Activated T-cell treated with anti-CD3 and anti-CD28 coated beads, Interleukin-2, amount 50 U/mL, for 1 hour (primary cell): ENCODE results near the gene PUS7L.
A peak's percentile ranks its signal among the peaks of the same experiment; 100 is the strongest.
"Not testable (repeated sequence)": the region's sequence is repeated elsewhere in the genome, so short reads cannot be mapped to it uniquely, and the experiment has no call there.

Experiments
- DNase-seq: peaks from one replicate; pipeline ENCODE4 v3.0.0-alpha.2; 2020

Gene PUS7L

GRCh38 chr12:43758728-43759563 lies at the start of gene PUS7L, which contains the start of gene IRAK4:
Gene PUS7L (minus strand): TSS chr12:43758790. CDS start chr12:43755245, 3,545 bp downstream.
Gene IRAK4 (plus strand): TSS chr12:43758951. CDS start chr12:43768112, 9,161 bp downstream.
- peak; percentile 96 for DNase-seq

GRCh38 chr12:43807386-43807785 lies 48.8 kb upstream of the PUS7L start:
- no peak for DNase-seq

- no peak for DNase-seq
Measured at GRCh38 chr12:43806737-43807072, 48.1 kb upstream of the PUS7L start.

GRCh38 chr12:43805860-43806736 lies 47.5 kb upstream of the PUS7L start, which contains the start of gene TWF1:
Gene TWF1 (minus strand): TSS chr12:43806317. CDS start chr12:43806245, 72 bp downstream.
- peak; percentile 89 for DNase-seq

- no peak for DNase-seq
Measured at GRCh38 chr12:43805149-43805859, 46.7 kb upstream of the PUS7L start.

DNA sequence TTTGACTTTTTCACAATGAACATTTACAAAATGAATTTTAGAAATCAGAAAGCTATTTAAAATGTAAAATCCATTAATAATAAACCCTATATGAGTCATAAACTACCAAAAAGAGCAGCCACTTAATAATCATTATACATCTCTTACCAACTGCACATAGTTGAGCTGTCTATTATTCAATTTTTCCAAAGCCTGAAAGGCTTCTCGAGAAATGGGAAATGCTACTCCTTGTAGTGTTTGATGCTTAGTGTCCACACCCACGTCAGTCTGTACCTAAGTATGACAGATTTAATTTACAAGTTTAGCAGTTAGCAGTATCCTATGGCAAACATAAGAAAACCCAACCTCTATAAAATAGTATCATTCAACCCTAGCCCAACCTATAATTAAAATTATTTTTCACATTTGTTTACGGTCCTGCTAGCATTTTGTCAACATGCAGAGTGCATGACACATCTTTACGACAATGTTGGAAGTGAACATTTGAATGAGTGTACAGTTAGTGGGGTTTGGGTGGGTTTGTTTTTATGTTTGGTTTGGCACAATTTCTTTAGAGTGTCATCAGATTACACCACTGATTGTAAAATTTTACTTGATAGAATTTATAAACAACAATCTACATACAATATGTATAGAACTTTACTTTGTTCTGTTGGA lies 39.1 kb upstream of the PUS7L start:
- no peak for DNase-seq

GRCh38 chr12:43795716-43796280 lies 37.2 kb upstream of the PUS7L start:
- no peak for DNase-seq

GRCh38 chr12:43789941-43790340 lies 31.4 kb upstream of the PUS7L start:
- DNase-seq: no peak

- no peak for DNase-seq
Measured at GRCh38 chr12:43786899-43787693, 28.5 kb upstream of the PUS7L start.

DNA sequence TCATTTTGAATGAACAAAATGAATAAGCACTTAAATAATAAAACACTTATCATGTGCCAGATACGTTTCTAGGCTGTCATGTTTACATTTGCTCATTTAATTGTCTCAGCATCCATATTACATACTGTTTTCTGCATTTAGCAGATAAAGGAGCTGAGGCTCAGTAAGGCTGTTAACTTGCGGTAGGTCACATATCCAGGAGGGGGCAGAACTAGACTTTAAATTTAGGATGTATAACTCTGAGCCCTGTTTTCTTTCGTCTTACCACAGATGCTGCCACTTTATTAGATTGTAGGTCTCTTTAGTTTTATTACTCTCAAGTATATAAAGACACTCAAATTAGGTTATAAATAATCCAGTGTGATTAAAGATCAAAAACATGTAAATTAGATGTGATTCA lies 17.9 kb upstream of the PUS7L start:
- DNase-seq: no peak

- no peak for DNase-seq
Measured at GRCh38 chr12:43766291-43766690, 7.7 kb upstream of the PUS7L start.

DNA sequence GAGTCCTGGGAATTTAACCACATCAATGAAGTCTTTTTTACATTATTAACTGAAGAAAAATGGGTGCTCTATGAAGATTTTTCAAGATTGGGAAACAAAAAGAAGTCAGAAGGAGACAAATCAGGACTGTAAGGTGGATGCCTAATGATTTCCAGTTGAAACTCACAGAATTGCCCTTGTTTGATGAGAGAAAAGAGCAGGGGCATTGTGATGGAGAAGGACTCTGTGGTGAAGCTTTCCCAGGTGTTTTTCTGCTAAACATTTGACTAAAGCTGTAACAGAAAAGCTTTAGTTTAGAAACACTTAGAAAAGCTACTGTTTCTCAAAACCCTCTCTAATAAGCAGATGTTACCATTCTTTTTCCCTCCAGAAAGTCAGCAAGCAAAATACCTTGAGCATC lies 5.9 kb upstream of the PUS7L start:
- no peak for DNase-seq

GRCh38 chr12:43763769-43764168 lies 5.2 kb upstream of the PUS7L start:
- no peak for DNase-seq

- DNase-seq: no peak
Measured at GRCh38 chr12:43762596-43762995, 4.0 kb upstream of the PUS7L start.

GRCh38 chr12:43761500-43761899 lies 2.9 kb upstream of the PUS7L start:
- no peak for DNase-seq

GRCh38 chr12:43760396-43760795 lies 1.8 kb upstream of the PUS7L start:
- DNase-seq: no peak

DNA sequence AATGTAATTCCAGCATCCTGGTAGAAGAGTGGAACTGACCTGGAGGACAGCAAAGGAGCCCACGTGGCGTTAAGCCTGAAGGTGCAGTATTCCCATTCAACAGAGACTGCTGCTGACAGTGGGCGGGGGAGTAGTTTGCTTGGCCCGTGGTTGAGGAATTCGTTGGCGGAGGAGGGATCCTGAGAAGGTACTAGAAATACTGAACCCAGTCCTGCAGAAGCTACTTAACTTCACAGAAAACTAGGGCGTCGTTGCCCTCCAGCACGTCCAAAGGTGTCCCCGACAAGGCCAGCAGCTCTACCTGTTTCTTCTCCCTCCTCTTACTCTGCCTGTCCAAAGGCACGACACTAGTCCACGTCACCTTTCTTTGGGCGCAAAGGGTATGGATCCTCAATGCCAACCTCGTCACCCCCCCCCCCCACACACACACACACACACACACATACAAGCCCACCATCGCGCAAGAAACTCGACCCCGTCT lies 303 bp downstream of the PUS7L start:
- no peak for DNase-seq

DNA sequence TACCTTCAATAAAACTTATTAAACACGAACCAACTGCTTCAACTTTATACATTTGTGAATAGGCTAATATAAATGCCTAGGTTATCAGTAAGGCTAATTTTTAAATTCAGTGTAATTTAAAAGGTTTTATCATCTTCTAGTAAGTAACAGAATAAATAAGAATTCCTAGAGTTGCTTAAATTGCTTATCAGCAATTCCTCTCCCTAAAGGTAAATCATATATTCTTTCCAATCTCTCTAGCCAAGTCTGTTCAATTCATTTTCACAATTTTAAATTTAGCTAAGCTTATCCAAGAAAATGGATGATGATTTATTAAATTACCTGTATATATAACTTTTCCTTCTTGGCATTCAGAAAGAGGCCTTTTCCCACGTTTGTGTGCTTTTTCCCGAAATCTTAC lies 4.6 kb downstream of the PUS7L start:
- no peak for DNase-seq

DNA sequence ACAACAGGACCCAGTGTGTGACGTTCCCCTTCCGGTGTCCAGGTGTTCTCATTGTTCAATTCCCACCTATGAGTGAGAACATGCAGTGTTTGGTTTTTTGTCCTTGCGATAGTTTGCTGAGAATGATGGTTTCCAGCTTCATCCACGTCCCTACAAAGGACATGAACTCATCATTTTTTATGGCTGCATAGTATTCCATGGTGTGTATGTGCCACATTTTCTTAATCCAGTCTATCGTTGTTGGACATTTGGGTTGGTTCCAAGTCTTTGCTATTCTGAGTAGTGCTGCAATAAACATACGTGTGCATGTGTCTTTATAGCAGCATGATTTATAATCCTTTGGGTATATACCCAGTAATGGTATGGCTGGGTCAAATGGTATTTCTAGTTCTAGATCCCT lies 7.2 kb downstream of the PUS7L start:
- DNase-seq: not testable (repeated sequence)

GRCh38 chr12:43750814-43751213 lies 7.8 kb downstream of the PUS7L start:
- no peak for DNase-seq

GRCh38 chr12:43749016-43749415 lies 9.6 kb downstream of the PUS7L start:
- DNase-seq: no peak
